HG02938 (cell line): Measurements from ENCODE around the gene NOB1.

Experiments
- ATAC-seq: cut with Tn5 transposase; IDR thresholded peaks from one replicate; pipeline ENCODE4 v1.9.1; 2021; ENCODE audit warnings: mild to moderate bottlenecking, moderate library complexity; ENCODE audit not compliant: unreplicated experiment

The NOB1 gene

DNA sequence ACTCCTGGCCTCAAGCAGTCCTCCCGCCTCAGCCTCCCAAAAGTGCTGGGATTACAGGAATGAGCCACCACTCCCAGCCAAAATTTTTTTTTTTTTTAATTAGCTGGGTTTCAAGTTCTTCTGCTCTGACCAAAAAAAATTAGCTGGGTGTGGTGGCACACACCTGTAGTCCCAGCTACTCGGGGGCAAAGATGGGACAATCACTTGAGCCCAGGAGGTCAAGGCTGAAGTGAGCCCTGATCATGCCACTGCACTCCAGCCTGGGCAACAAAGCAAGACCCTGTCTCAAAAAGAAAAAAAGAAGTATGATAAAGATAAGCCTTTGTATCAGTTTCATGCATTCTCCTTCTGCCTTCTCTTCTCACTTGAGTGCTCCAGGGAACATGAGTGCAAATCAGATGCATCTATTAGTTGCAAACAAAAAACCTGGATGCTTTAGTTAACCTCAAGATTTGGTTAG, 30.3 kb downstream of the NOB1 start:
- ATAC-seq: no peak

DNA sequence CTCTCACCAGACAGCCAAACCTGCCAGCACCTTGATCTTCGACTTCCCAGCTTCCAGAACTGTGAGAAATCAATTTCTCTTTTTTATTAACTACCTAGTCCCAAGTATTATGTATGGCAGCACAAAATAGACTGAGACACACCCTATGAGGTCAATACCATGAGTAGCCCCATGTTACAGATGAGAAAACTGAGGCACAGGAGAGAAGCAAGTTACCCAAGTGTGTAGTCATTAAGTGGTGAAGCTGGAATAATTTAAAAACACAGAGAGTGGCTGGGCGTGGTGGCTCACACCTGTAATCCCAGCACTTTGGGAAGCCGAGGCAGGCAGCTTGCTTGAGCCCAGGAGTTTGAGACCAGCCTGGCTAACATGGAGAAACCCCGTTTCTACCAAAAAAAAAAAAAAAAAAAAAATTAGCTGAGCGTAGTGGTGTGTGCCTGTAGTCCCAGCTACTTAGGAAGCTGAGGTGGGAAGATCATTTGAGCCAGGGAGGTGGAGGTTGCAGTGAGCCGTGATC, 33.2 kb downstream of the NOB1 start:
- no peak for ATAC-seq

DNA sequence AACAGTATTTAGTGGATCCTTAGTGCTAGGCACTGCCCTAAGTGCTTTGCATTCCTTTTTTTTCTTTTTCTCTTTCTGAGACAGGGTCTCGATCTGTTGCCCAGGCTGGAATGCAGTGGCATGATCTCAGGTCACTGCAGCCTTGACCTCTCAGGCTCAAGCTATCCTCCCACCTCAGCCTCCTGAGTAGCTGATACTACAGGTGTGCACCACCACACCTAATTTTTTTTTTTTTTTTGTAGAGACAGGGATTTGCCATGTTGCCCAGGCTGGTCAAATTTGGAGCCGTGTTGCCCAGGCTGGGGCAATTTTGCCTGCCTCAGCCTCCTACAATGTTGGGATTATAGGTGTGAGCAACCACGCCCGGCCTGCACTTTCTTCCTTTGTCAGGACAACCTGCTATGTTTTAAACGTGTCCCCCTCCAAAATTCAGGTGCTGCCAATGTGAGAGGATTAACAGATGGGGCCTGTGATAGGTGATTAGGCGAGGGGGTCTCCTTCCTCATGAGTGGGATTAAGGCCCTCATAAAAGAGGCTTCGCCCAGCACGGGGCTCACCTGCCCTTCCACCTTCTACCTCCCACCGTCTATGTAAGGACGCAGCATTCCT, 33.8 kb downstream of the NOB1 start:
- ATAC-seq: no peak

- ATAC-seq: no peak
Observed at GRCh38 chr16:69718111-69718764, 36.5 kb downstream of the NOB1 start.

DNA sequence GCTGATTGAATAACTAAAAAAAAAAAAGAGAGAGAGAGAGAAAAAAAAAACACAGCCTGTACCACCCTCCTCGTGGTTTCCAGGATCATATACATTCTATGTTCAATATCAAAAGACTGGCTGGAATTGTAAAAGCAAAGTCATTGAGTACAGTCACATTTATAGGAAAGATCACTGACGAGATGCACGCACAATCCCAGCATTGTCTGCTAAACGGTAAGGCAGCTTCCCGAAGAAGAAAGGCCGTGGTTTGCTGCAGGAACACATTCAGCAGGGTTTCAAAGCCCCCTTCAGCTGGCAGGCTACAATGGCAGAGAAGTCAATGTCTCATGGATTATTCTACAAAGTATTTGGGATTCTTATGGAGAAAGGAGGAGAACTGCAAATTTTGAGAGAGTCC, 37.7 kb downstream of the NOB1 start:
- no peak for ATAC-seq

- no peak for ATAC-seq
Observed at GRCh38 chr16:69712914-69713581, 41.7 kb downstream of the NOB1 start.

DNA sequence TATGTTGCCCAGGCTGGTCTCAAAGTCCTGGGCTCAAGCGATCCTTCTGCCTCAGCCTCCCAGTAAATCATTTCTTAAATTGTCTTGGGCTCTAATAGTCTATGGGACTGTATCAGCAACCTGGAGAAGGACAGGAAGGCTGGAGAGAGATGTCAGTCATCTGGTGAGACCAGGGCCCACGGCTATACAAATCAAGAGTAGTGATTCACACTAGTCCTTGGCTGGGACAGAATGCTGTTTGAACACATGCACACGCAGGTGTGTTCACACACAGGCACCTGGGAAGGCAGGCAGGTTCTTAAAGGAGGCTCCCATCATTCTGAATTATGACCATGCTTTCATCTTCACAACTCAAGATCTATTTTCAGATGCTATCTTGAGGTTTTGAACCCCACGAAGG, 42.4 kb downstream of the NOB1 start:
- ATAC-seq: no peak

GRCh38 chr16:69711115-69711740, 43.5 kb downstream of the NOB1 start:
- no peak for ATAC-seq

GRCh38 chr16:69709456-69710084, 45.2 kb downstream of the NOB1 start:
- no peak for ATAC-seq

- no peak for ATAC-seq
Observed at GRCh38 chr16:69707920-69708683, 46.6 kb downstream of the NOB1 start.

DNA sequence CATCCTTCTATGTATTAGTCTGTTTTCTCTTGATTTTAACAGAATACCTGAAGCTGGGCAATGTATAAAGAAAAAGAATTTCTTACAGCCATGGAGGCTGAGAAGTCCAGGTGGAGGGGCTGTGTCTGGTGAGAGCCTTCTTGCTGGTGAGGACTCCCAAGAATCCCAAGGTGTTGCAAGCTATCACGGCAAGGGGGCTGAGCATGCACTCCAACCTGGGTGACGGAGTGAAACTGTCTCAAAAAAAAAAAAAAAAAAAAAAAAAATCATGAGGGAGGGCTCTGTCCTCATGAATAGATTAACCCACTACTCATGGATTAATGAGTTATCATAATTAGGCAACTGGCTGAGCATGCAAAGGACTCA, 47.8 kb downstream of the NOB1 start:
- ATAC-seq: no peak

DNA sequence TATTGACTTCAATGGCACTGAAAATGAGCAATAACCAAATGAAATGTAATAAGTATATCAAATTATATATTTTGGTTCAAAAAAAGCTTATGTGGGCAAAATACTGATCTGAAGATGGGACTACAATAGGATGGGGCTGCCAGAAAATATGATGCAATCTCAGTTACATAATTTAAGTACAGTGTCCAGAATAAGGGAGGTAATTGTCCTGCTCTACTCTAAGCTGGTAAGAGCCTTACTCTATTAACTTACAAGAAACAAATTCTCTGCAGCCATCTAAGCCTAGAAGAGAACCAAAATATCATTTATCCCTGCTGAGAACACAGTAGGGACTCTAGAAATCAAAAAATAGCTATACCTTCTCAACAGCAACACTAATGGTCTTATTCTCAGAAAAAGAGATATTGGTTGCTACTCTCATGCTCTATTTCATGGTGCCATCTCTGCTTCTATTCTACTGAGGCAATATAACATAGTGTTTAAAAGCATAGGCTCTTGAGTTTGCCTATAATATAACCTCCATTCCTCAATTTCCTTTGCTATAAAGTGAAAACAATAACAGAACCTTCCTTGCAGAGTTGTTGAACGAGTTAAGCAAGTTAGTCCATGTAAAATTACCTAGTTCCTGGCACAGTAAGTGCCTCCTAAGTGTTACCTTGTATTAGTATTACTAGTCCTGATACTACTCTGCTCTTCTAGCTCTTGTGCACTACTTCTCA, 48.3 kb downstream of the NOB1 start:
- ATAC-seq: no peak

DNA sequence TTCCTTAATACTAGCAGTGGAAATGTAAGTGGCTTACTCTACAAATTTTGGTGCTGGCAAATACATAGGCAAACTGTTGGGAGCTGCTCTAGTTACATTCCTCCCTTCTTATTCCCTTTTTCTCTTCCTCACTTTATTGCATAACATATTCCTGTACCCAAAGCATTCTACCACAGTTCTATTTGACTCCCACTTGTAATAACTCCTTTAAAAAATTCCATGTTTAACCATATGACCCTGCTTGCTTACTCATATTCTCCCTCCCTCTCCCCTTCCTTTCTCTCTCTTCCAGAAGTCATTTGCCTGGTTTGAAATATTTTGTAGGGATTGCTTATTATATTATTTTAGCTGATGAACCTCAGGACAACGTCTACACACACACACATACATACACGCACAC, 51.1 kb downstream of the NOB1 start:
- ATAC-seq: no peak

DNA sequence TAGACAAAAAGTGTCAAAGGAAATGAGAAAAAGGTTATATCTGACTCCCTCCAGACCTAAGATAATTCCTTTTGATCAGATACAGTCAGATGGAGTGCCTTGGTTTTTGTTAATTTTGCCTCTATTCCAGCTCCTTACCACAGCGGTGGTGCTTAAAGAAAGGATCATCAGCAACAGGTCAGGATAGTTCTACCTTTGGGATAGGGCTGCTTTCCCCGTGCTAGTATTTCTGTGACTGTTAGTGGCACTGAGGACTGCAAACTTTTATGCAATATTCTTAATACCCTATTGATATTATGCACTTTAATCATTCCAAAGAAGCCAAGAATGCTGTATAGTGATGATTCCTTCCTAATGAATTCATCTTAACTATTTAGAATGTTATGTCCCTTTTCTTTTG, 52.9 kb downstream of the NOB1 start:
- no peak for ATAC-seq

- ATAC-seq: no peak
Observed at GRCh38 chr16:69701452-69701851, 53.3 kb downstream of the NOB1 start.

DNA sequence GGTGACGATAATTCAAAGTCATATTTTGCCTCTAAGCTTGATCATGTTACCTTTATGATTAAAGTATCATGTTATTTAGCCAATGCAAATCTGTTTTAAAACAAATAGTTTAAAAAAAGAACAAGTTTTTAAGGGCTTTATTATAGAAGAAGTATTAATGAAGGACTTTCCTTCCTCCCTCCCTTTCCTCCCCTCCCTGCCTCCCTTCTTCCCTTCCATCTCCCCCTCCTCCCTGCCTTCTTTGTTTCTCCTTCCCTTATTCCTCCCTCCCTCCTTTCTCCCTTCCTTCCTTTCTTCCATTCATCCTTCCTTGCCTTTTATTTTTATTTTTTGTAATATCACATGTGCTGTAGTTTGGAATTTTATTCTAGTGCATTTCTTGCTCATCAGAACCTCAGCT, 54.8 kb downstream of the NOB1 start:
- ATAC-seq: no peak

DNA sequence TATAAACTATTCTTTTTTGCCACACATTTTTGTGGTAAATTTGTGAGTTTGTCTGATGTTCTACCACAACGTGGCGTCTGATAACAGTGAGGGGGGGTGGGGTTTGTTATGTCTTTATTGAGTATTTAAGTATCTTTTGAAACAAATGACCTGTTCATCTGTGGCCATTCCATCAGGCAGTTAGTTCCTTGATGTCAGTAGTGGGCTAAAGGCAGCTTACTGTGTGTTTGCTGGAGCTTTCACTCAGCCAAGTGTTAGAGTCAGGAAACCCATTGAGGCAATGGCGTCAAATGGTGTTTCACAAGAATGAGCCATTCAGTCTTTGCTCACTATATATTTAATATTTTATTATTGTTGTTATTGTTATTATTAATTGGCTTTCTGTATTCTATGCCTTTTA, 56.3 kb downstream of the NOB1 start:
- no peak for ATAC-seq

DNA sequence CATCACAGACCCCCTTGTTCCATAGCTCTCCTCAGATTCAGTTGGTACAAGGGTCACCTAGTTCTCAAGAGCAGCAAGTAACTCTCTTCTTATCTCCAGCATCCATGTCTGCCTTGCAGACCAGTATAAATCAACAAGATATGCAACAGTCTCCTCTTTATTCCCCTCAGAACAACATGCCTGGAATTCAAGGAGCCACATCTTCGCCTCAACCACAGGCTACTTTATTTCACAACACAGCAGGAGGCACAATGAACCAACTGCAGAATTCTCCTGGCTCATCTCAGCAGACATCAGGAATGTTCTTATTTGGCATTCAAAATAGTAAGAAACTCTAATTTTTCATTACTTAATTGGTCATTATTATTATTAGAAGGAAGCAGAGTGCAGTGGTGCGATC, 60.8 kb downstream of the NOB1 start:
- no peak for ATAC-seq

GRCh38 chr16:69691980-69692911, 62.5 kb downstream of the NOB1 start:
- no peak for ATAC-seq
